Neural cell (in vitro differentiated cells): Measurements from ENCODE around the gene TPRG1. TPM values are rescaled to one million over a fixed set of nuclear protein-coding genes. Genes with fewer than 3 reads are reported as not detected.

ENCODE experiments used
- H2AFZ ChIP-seq: fragments of 200-600, 300-800 bp; sonication (generic), shearing (Covaris generic); 2 replicates; pipeline ENCODE4 v1.6.0; 2014; ENCODE audit warnings: low read depth, mild to moderate bottlenecking, antibody characterized with exemption, low read length, moderate library complexity
- H3F3A ChIP-seq: fragments of 200-600 bp; shearing (Covaris generic); 2 replicates; pipeline ENCODE4 v1.6.1; 2016; ENCODE audit warnings: mild to moderate bottlenecking, moderate library complexity, mixed read lengths, antibody characterized with exemption, low read length; ENCODE audit not compliant: insufficient read depth, poor library complexity, severe bottlenecking
- H3K27ac ChIP-seq: fragments of 200-600, 300-800 bp; sonication (generic), shearing (Covaris generic); 2 replicates; pipeline ENCODE4 v1.5.1; 2014; ENCODE audit warnings: mild to moderate bottlenecking, low read length, moderate library complexity
- H3K27me3 ChIP-seq: fragments of 300-800, 200-600 bp; sonication (generic), shearing (Covaris generic); 2 replicates; pipeline ENCODE4 v1.6.0; 2014; ENCODE audit warnings: mild to moderate bottlenecking, low read depth, low read length, moderate library complexity; ENCODE audit not compliant: insufficient read depth
- H3K36me3 ChIP-seq: fragments of 300-800, 200-600 bp; sonication (generic), shearing (Covaris generic); 2 replicates; pipeline ENCODE4 v1.5.1; 2014; ENCODE audit warnings: mild to moderate bottlenecking, antibody characterized with exemption, low read length, moderate library complexity; ENCODE audit not compliant: insufficient read depth
- H3K4me2 ChIP-seq: fragments of 300-800, 200-600 bp; sonication (generic), shearing (Covaris generic); 2 replicates; pipeline ENCODE4 v1.6.0; 2014; ENCODE audit warnings: mild to moderate bottlenecking, low read length
- H3K4me3 ChIP-seq: fragments of 300-800, 200-600 bp; sonication (generic), shearing (Covaris generic); 2 replicates; pipeline ENCODE4 v1.5.1; 2014; ENCODE audit warnings: mild to moderate bottlenecking, low read length, moderate library complexity
- H3K79me2 ChIP-seq: fragments of 200-600 bp; shearing (Covaris generic); replicated peaks from 2 replicates; pipeline ENCODE4 v1.6.0; 2014; ENCODE audit warnings: mild to moderate bottlenecking, low read length, moderate library complexity; ENCODE audit not compliant: insufficient read depth
- H3K9ac ChIP-seq: fragments of 300-800, 200-600 bp; sonication (generic), shearing (Covaris generic); 2 replicates; pipeline ENCODE4 v1.6.1; 2016; ENCODE audit warnings: mild to moderate bottlenecking, low read length, mixed read lengths
- H3K9me2 ChIP-seq: fragments of 200-600 bp; shearing (Covaris generic); 2 replicates; pipeline ENCODE4 v1.6.1; 2016; ENCODE audit warnings: mild to moderate bottlenecking, low read length, mixed read lengths; ENCODE audit not compliant: insufficient read depth
- H3K9me3 ChIP-seq: fragments of 200-600, 300-800 bp; sonication (generic), shearing (Covaris generic); 2 replicates; pipeline ENCODE4 v1.6.1; 2016; ENCODE audit warnings: mild to moderate bottlenecking, mixed run types, low read length, moderate library complexity, mixed read lengths
- H4K20me1 ChIP-seq: fragments of 200-600 bp; shearing (Covaris generic); 2 replicates; pipeline ENCODE4 v1.6.1; 2016; ENCODE audit warnings: mild to moderate bottlenecking, mixed run types; ENCODE audit not compliant: insufficient read depth
- CTCF ChIP-seq: fragments of 450-650 bp; IDR thresholded peaks from 2 replicates; pipeline ENCODE4 v1.5.1; 2014; ENCODE audit warnings: antibody characterized with exemption, mild to moderate bottlenecking, moderate library complexity; ENCODE audit not compliant: poor library complexity, severe bottlenecking
- EP300 ChIP-seq: fragments of 450-650 bp; conservative IDR thresholded peaks from 2 replicates; pipeline ENCODE4 v1.6.1; 2014; ENCODE audit warnings: antibody characterized with exemption, mild to moderate bottlenecking, moderate library complexity; ENCODE audit not compliant: poor library complexity, severe bottlenecking
- EZH2 ChIP-seq: fragments of 200-600, 300-800 bp; shearing (Covaris generic), sonication (generic); IDR thresholded peaks from 2 replicates; pipeline ENCODE4 v1.6.1; 2014; ENCODE audit warnings: antibody characterized with exemption, low read length, borderline replicate concordance, mild to moderate bottlenecking; ENCODE audit not compliant: insufficient read depth, poor library complexity, severe bottlenecking
- MXI1 ChIP-seq: fragments of 450-650 bp; conservative IDR thresholded peaks from 2 replicates; pipeline ENCODE4 v1.6.1; 2014; ENCODE audit warnings: antibody characterized with exemption, mild to moderate bottlenecking; ENCODE audit not compliant: poor library complexity, severe bottlenecking
- POLR2AphosphoS5 ChIP-seq: IDR thresholded peaks from 2 replicates; pipeline ENCODE4 v1.6.1; 2012
- RAD21 ChIP-seq: fragments of 450-650 bp; conservative IDR thresholded peaks from 2 replicates; pipeline ENCODE4 v1.6.1; 2014; ENCODE audit warnings: antibody characterized with exemption, mild to moderate bottlenecking, moderate library complexity
- REST ChIP-seq: IDR thresholded peaks from 2 replicates; pipeline ENCODE4 v1.6.1; 2012; ENCODE audit warnings: borderline replicate concordance
- SMC3 ChIP-seq: fragments of 450-650 bp; conservative IDR thresholded peaks from 2 replicates; pipeline ENCODE4 v1.6.1; 2014; ENCODE audit warnings: antibody characterized with exemption, mild to moderate bottlenecking, moderate library complexity; ENCODE audit not compliant: poor library complexity
- TAF1 ChIP-seq: IDR thresholded peaks from 2 replicates; pipeline ENCODE4 v1.6.1; 2012; ENCODE audit warnings: low read depth
- polyA plus RNA-seq: library from polyadenylated mRNA; depleted of rRNA; stranded (reverse); fragments of >200 nt; gene quantifications from 2 replicates; pipeline ENCODE4 v1.2.3, GENCODE V29; 2014

Gene TPRG1
- polyA plus RNA-seq, 1 donor from 2014 or later, result 0.17 TPM

GRCh38 chr3:189146848-189147247 lies 24.9 kb upstream of the TPRG1 start:
- H3K9me3 ChIP-seq, result no peaks in the 10 kb centered on the region
- H3K27me3 ChIP-seq, result no peaks in the 10 kb centered on the region
- H2AFZ ChIP-seq, result no peak overlapping the region
- no peaks in the 10 kb centered on the region for H3F3A ChIP-seq
- H3K27ac ChIP-seq, result no peak overlapping the region
- no peak overlapping the region for H3K4me2 ChIP-seq
- H3K4me3 ChIP-seq, result no peak overlapping the region
- no peaks in the 10 kb centered on the region for H3K79me2 ChIP-seq
- no peaks in the 10 kb centered on the region for H3K9me2 ChIP-seq
- no peak overlapping the region for H3K9ac ChIP-seq
- H3K36me3 ChIP-seq, result no peaks in the 10 kb centered on the region
- H4K20me1 ChIP-seq, result no peaks in the 10 kb centered on the region
- TF ChIP-seq TAF1, result no peak

- Histone ChIP-seq H3K79me2 (no peaks in the 10 kb centered on the region), H2AFZ (no peak overlapping the region), H3K4me3 (no peak overlapping the region), H3K9me2 (no peaks in the 10 kb centered on the region), H3K36me3 (no peaks in the 10 kb centered on the region), H3F3A (no peaks in the 10 kb centered on the region), H3K9me3 (no peaks in the 10 kb centered on the region), H3K4me2 (no peak overlapping the region), H3K27ac (no peak overlapping the region), H3K9ac (no peak overlapping the region), H3K27me3 (no peaks in the 10 kb centered on the region), H4K20me1 (no peaks in the 10 kb centered on the region)
- TF ChIP-seq MXI1 (peak; percentile 25), POLR2AphosphoS5 (no peak), REST (no peak), SMC3 (peak; percentile 96), RAD21 (peak; percentile 91), EP300 (no peak), EZH2 (no peak), CTCF (peak; percentile 89), TAF1 (no peak)
Measured at GRCh38 chr3:189148081-189148507, 23.7 kb upstream of the TPRG1 start.

GRCh38 chr3:189149203-189149602 lies 22.6 kb upstream of the TPRG1 start:
- no peaks in the 10 kb centered on the region for H3F3A ChIP-seq
- H3K27ac ChIP-seq, result no peak overlapping the region
- no peak overlapping the region for H2AFZ ChIP-seq
- no peak overlapping the region for H3K9ac ChIP-seq
- H3K4me3 ChIP-seq, result no peak overlapping the region
- H3K79me2 ChIP-seq, result no peaks in the 10 kb centered on the region
- H3K27me3 ChIP-seq, result no peaks in the 10 kb centered on the region
- no peak overlapping the region for H3K4me2 ChIP-seq
- no peaks in the 10 kb centered on the region for H3K36me3 ChIP-seq
- TF ChIP-seq POLR2AphosphoS5 (no peak), REST (no peak), RAD21 (no peak), TAF1 (no peak), MXI1 (no peak), EP300 (no peak), SMC3 (no peak), EZH2 (no peak), CTCF (no peak)
- H3K9me2 ChIP-seq, result no peaks in the 10 kb centered on the region
- H3K9me3 ChIP-seq, result no peaks in the 10 kb centered on the region
- no peaks in the 10 kb centered on the region for H4K20me1 ChIP-seq
